Activated effector memory CD4-positive, alpha-beta T cell treated with anti-CD3 and anti-CD28 coated beads, Interleukin-2, amount 50 U/mL, for 16 hours (primary cell): ENCODE data around the gene DYNC2I2.
"Not testable (repeated sequence)": the region's sequence is repeated elsewhere in the genome, so short reads cannot be mapped to it uniquely, and the experiment has no call there.

Experiments
- DNase-seq: peaks from one replicate; pipeline ENCODE4 v3.0.0-alpha.2; 2020

Gene DYNC2I2

GRCh38 chr9:128656416-128657343 is at the start of gene DYNC2I2:
Gene DYNC2I2 (minus strand): TSS chr9:128656847. CDS start chr9:128656726, 121 bp downstream.
- DNase-seq = peak; percentile 99

- DNase-seq = no peak
Measured at GRCh38 chr9:128706045-128706444, 49.4 kb upstream of the DYNC2I2 start.

GRCh38 chr9:128705051-128705965 is 48.7 kb upstream of the DYNC2I2 start:
- DNase-seq = no peak

- no peak for DNase-seq
Measured at GRCh38 chr9:128704356-128704670, 47.7 kb upstream of the DYNC2I2 start.

GRCh38 chr9:128703616-128704355 is 47.1 kb upstream of the DYNC2I2 start:
- DNase-seq = no peak

- no peak for DNase-seq
Measured at GRCh38 chr9:128702949-128703615, 46.4 kb upstream of the DYNC2I2 start.

- peak; percentile 94 for DNase-seq
Measured at GRCh38 chr9:128702445-128702948, 45.9 kb upstream of the DYNC2I2 start, which contains the start of gene PKN3. Gene PKN3 (plus strand): TSS chr9:128702503. CDS start chr9:128702916, 413 bp downstream.

GRCh38 chr9:128701227-128701854 is 44.7 kb upstream of the DYNC2I2 start:
- DNase-seq = no peak

- not testable (repeated sequence) for DNase-seq
Measured at GRCh38 chr9:128699096-128699795, 42.6 kb upstream of the DYNC2I2 start.

GRCh38 chr9:128696923-128697707 is 40.5 kb upstream of the DYNC2I2 start:
- DNase-seq = no peak

- no peak for DNase-seq
Measured at GRCh38 chr9:128694344-128694743, 37.7 kb upstream of the DYNC2I2 start.

- DNase-seq = not testable (repeated sequence)
Measured at GRCh38 chr9:128693738-128694137, 37.1 kb upstream of the DYNC2I2 start.

- DNase-seq = no peak
Measured at GRCh38 chr9:128690684-128691034, 34.0 kb upstream of the DYNC2I2 start.

- peak; percentile 84 for DNase-seq
Measured at GRCh38 chr9:128689820-128690683, 33.4 kb upstream of the DYNC2I2 start.

- peak; percentile 86 for DNase-seq
Measured at GRCh38 chr9:128689293-128689774, 32.7 kb upstream of the DYNC2I2 start.

GRCh38 chr9:128688501-128689292 is 32.0 kb upstream of the DYNC2I2 start, which contains the start of gene SET:
Gene SET (plus strand): TSS chr9:128689222. CDS start chr9:128689583, 361 bp downstream.
- DNase-seq = peak; percentile 97

- DNase-seq = no peak
Measured at GRCh38 chr9:128687453-128687852, 30.8 kb upstream of the DYNC2I2 start.
